Measurements from ENCODE around the gene A1BG. TPM values are rescaled to one million over a fixed set of nuclear protein-coding genes. Genes with fewer than 3 reads are reported as not detected.

The A1BG gene
- total RNA-seq, 2 experiments from 2014 or later = 26.9 to 47.2 TPM

DNA sequence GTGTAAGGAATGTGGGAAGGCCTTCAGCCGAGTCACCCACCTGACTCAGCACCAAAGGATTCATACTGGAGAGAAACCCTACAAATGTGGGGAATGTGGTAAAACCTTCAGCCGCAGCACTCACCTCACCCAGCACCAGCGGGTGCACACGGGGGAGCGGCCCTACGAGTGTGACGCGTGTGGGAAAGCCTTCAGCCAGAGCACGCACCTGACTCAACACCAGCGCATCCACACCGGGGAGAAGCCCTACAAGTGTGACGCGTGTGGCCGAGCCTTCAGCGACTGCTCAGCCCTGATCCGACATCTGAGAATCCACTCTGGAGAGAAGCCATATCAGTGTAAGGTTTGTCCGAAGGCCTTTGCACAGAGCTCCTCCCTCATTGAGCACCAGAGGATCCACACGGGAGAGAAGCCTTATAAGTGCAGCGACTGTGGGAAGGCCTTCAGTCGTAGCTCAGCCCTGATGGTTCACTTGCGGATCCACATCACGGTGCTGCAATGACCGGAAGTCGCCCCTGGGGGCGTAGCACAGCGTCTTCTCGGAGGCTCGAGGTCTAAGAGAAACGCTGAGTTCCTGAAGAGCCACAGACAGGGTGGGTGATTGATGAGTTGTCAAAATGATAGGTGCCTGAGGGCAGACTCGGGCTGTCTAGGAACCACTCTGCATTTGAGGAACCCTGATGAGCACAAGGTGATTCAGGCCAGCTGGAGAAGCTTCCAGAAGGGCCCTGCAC, 14.3 kb downstream of the A1BG start:
- POLR2A ChIA-PET = no interaction called here
- H3K4me3 ChIP-seq (ENCODE audit: low read depth, low read length, poor library complexity, severe bottlenecking) = no peak overlapping the region
- CTCF ChIA-PET (ENCODE audit: unreplicated experiment) = no interaction called here
- intact Hi-C loops (cut with micrococcal nuclease; ENCODE audit: unreplicated experiment) = no loop called here
- BruUV-seq (replicated peaks) = no TSS peak
- H3K36me3 ChIP-seq (ENCODE audit: insufficient read depth, low read length) = peaks cover 19% of the 10 kb centered on the region; the same call in 1 of the 2 replicates
- no peak for DNase-seq (ENCODE audit: low spot score)
- H3K4me1 ChIP-seq (ENCODE audit: insufficient read depth, low read length, poor library complexity, severe bottlenecking) = no peaks in the 10 kb centered on the region
- H3K9me2 ChIP-seq (ENCODE audit: insufficient read depth, low read length) = no peaks in the 10 kb centered on the region
- TF ChIP-seq, protein P1, sequence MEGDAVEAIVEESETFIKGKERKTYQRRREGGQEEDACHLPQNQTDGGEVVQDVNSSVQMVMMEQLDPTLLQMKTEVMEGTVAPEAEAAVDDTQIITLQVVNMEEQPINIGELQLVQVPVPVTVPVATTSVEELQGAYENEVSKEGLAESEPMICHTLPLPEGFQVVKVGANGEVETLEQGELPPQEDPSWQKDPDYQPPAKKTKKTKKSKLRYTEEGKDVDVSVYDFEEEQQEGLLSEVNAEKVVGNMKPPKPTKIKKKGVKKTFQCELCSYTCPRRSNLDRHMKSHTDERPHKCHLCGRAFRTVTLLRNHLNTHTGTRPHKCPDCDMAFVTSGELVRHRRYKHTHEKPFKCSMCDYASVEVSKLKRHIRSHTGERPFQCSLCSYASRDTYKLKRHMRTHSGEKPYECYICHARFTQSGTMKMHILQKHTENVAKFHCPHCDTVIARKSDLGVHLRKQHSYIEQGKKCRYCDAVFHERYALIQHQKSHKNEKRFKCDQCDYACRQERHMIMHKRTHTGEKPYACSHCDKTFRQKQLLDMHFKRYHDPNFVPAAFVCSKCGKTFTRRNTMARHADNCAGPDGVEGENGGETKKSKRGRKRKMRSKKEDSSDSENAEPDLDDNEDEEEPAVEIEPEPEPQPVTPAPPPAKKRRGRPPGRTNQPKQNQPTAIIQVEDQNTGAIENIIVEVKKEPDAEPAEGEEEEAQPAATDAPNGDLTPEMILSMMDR (conservative IDR thresholded peaks at IDR 0.05; ENCODE audit: low read length) = peak; percentile 50
- no peak for TF ChIP-seq EZH2phosphoT487 (IDR thresholded peaks at IDR 0.05; ENCODE audit: borderline replicate concordance, low read depth, low read length)
- H4K20me1 ChIP-seq (ENCODE audit: insufficient read depth, low read length) = no peaks in the 10 kb centered on the region
- H3K79me2 ChIP-seq (ENCODE audit: insufficient read depth, low read depth, low read length) = no peaks in the 10 kb centered on the region
- no peak overlapping the region for H3K4me2 ChIP-seq (ENCODE audit: low read length)
- H3K9me3 ChIP-seq (ENCODE audit: low read length) = no peaks in the 10 kb centered on the region
- H3K27ac ChIP-seq (ENCODE audit: low read depth, low read length, poor library complexity, severe bottlenecking) = no peak overlapping the region
- no peak overlapping the region for H2AFZ ChIP-seq (ENCODE audit: low read length)

- Histone ChIP-seq H3K9me2 (ENCODE audit: insufficient read depth, low read length) (no peaks in the 10 kb centered on the region), H3K79me2 (ENCODE audit: insufficient read depth, low read depth, low read length) (no peaks in the 10 kb centered on the region), H3K4me1 (ENCODE audit: insufficient read depth, low read length, poor library complexity, severe bottlenecking) (no peaks in the 10 kb centered on the region), H2AFZ (ENCODE audit: low read length) (no peak overlapping the region), H4K20me1 (ENCODE audit: insufficient read depth, low read length) (no peaks in the 10 kb centered on the region), H3K4me3 (ENCODE audit: low read depth, low read length, poor library complexity, severe bottlenecking) (no peak overlapping the region), H3K36me3 (ENCODE audit: insufficient read depth, low read length) (peaks cover 19% of the 10 kb centered on the region; the same call in 1 of the 2 replicates), H3K9me3 (ENCODE audit: low read length) (no peaks in the 10 kb centered on the region), H3K4me2 (ENCODE audit: low read length) (no peak overlapping the region), H3K27ac (ENCODE audit: low read depth, low read length, poor library complexity, severe bottlenecking) (no peak overlapping the region)
- ChIA-PET POLR2A (no interaction called here), CTCF (ENCODE audit: unreplicated experiment) (no interaction called here)
- DNase-seq (ENCODE audit: low spot score) = no peak
- no TSS peak for BruUV-seq (replicated peaks)
- TF ChIP-seq EZH2phosphoT487 (IDR thresholded peaks at IDR 0.05; ENCODE audit: borderline replicate concordance, low read depth, low read length) = no peak
- TF ChIP-seq, protein P1 (conservative IDR thresholded peaks at IDR 0.05; ENCODE audit: low read length) = no peak
- intact Hi-C loops (cut with micrococcal nuclease; ENCODE audit: unreplicated experiment) = no loop called here
Measured at GRCh38 chr19:58338336-58338735, 15.0 kb downstream of the A1BG start.

GRCh38 chr19:58336820-58337219, 16.5 kb downstream of the A1BG start:
- no peak overlapping the region for H3K27ac ChIP-seq (ENCODE audit: low read depth, low read length, poor library complexity, severe bottlenecking)
- H3K9me3 ChIP-seq (ENCODE audit: low read length) = no peaks in the 10 kb centered on the region
- POLR2A ChIA-PET = no interaction called here
- H3K9me2 ChIP-seq (ENCODE audit: insufficient read depth, low read length) = no peaks in the 10 kb centered on the region
- H3K79me2 ChIP-seq (ENCODE audit: insufficient read depth, low read depth, low read length) = no peaks in the 10 kb centered on the region
- H3K4me1 ChIP-seq (ENCODE audit: insufficient read depth, low read length, poor library complexity, severe bottlenecking) = no peaks in the 10 kb centered on the region
- TF ChIP-seq, protein P1 (conservative IDR thresholded peaks at IDR 0.05; ENCODE audit: low read length) = no peak
- TF ChIP-seq EZH2phosphoT487 (IDR thresholded peaks at IDR 0.05; ENCODE audit: borderline replicate concordance, low read depth, low read length) = no peak
- H3K4me2 ChIP-seq (ENCODE audit: low read length) = no peak overlapping the region
- no peak overlapping the region for H3K4me3 ChIP-seq (ENCODE audit: low read depth, low read length, poor library complexity, severe bottlenecking)
- no TSS peak for BruUV-seq (replicated peaks)
- H2AFZ ChIP-seq (ENCODE audit: low read length) = no peak overlapping the region
- DNase-seq (ENCODE audit: low spot score) = no peak
- no peaks in the 10 kb centered on the region for H4K20me1 ChIP-seq (ENCODE audit: insufficient read depth, low read length)
- CTCF ChIA-PET (ENCODE audit: unreplicated experiment) = no interaction called here
- peaks cover 15% of the 10 kb centered on the region; the same call in 1 of the 2 replicates for H3K36me3 ChIP-seq (ENCODE audit: insufficient read depth, low read length)
- intact Hi-C loops (cut with micrococcal nuclease; ENCODE audit: unreplicated experiment) = no loop called here

All from OCI-LY7 (cell line).